Spleen (tissue), 11 donors: Measurements from ENCODE around the gene MCEMP1. TPM values are rescaled to one million over a fixed set of nuclear protein-coding genes. Genes with fewer than 3 reads are reported as not detected.

Source experiments
- DNase-seq: peaks from one replicate; pipeline ENCODE4 v3.0.0-alpha.2; 2020
- H3K27ac ChIP-seq, 8 donors: fragments of 200-600 bp; sonication (generic) in 7 of 8; 1 replicate in 4 of 8; 2 replicates in 4 of 8; pipeline versions ENCODE4 v1.5.0 to v1.8.0; 2016 to 2021; ENCODE audit warnings: inconsistent platforms in 4 of 8, mild to moderate bottlenecking in 4 of 8, moderate library complexity in 1 of 8
- H3K27me3 ChIP-seq, 7 donors: fragments of 200-600 bp; sonication (generic) in 6 of 7; replicated peaks in 1 of 7; 1 replicate in 4 of 7; 2 replicates in 3 of 7; pipeline versions ENCODE4 v1.5.0 to v1.8.0; 2016 to 2021; ENCODE audit warnings: inconsistent platforms in 3 of 7, mild to moderate bottlenecking in 1 of 7
- H3K36me3 ChIP-seq, 6 donors: fragments of 200-600 bp; sonication (generic) in 5 of 6; 1 replicate in 4 of 6; 2 replicates in 2 of 6; pipeline versions ENCODE4 v1.5.0 to v1.8.0; 2016 to 2021; ENCODE audit warnings: inconsistent platforms in 2 of 6
- H3K4me1 ChIP-seq, 6 donors: fragments of 200-600 bp; sonication (generic) in 5 of 6; 1 replicate in 3 of 6; 2 replicates in 3 of 6; pipeline versions ENCODE4 v1.5.0 to v1.8.0; 2016 to 2021; ENCODE audit warnings: inconsistent platforms in 3 of 6
- H3K4me3 ChIP-seq, 8 donors: fragments of 200-600 bp; sonication (generic) in 7 of 8; 1 replicate in 4 of 8; 2 replicates in 4 of 8; pipeline versions ENCODE4 v1.5.0 to v1.8.0; 2016 to 2021; ENCODE audit warnings: inconsistent platforms in 4 of 8, mild to moderate bottlenecking in 4 of 8, moderate library complexity in 2 of 8
- H3K9me3 ChIP-seq, 8 donors: fragments of 200-600 bp; sonication (generic) in 7 of 8; 1 replicate in 4 of 8; 2 replicates in 4 of 8; pipeline versions ENCODE4 v1.5.0 to v1.8.0; 2016 to 2021; ENCODE audit warnings: inconsistent platforms in 4 of 8
- CTCF ChIP-seq, 11 experiments: fragments of 200-600 bp in 7 of 11; fragments of 450-650 bp in 4 of 11; sonication (generic) in 4 of 11; IDR thresholded peaks in 8 of 11; conservative IDR thresholded peaks in 3 of 11; 1 replicate in 7 of 11; 2 replicates in 4 of 11; pipeline versions ENCODE4 v1.4.0 to v1.8.0; 2016 to 2021; ENCODE audit warnings: antibody characterized with exemption in 11 of 11, inconsistent platforms in 4 of 11, mild to moderate bottlenecking in 1 of 11
- POLR2A ChIP-seq, 3 donors: fragments of 450-650 bp; IDR thresholded peaks; one replicate each; pipeline ENCODE4 v1.5.1; 2017; ENCODE audit warnings: antibody characterized with exemption in 3 of 3, mild to moderate bottlenecking in 1 of 3
- POLR2AphosphoS5 ChIP-seq, 3 donors: sonication (generic); formaldehyde crosslinking; IDR thresholded peaks; one replicate each; pipeline ENCODE4 v1.5.1; 2017; ENCODE audit warnings: antibody characterized with exemption in 3 of 3
- WGBS, 5 donors: extraction: QIAGEN DNeasy Blood & Tissue Kit in 3 of 5; methylation state at CpG; one replicate each; pipeline versions ENCODE4 v1.1.5 to v1.1.7; 2013 to 2018; 5-methylcytosine and 5-hydroxymethylcytosine counted together
- intact Hi-C: fragments of 100-400 bp; cut with DNase I; formaldehyde crosslinking; loops from one replicate; pipeline ENCODE4 v1.15.0; 2023; ENCODE audit warnings: low total_unique reads
- polyA plus RNA-seq, 3 donors: library from polyadenylated mRNA; stranded (reverse); fragments of 200-250 nt; gene quantifications; one replicate each; pipeline ENCODE4 v1.2.1, GENCODE V29; 2013
- total RNA-seq, 7 donors: library from RNA; depleted of rRNA in 3 of 7; stranded (reverse); fragments of >200 nt in 3 of 7; fragmentation: NEBNext Ultra II Directional in 4 of 7; extraction: Animal tissue kit (Norgen Biotek cat#: 25700) in 4 of 7; gene quantifications; one replicate each; pipeline versions ENCODE4 v1.1.0 to v1.2.1, GENCODE V29; 2016 to 2021
- donor health status: healthy with polysubstance abuse.
- donor health status: DM: no; HTN: no; CAD: no; lungs with moderate emphysema.
- donor health status: DM: no; HTN: no; CAD: no.
- donor health status: Bipolar disorder and iron deficiency.
- donor health status: healthy.
- donor health status: DM: no; HTN: no; CAD: no.
- donor health status: DM: yes; HTN: yes; CAD: no.

MCEMP1 gene
- total and polyA plus RNA-seq, 10 donors = 3.9 to 95.6 (median 24.1) TPM

- Histone ChIP-seq H3K27me3 (no peaks in the 10 kb centered on the region), H3K4me3 (no peak overlapping the region), H3K9me3 (peaks cover 0 to 14% (median 8%) of the 10 kb centered on the region in 8 donors), H3K27ac (no peak overlapping the region), H3K4me1 (peaks cover 0 to 41% (median 16%) of the 10 kb centered on the region in 6 donors), H3K36me3 (no peaks in the 10 kb centered on the region)
- WGBS, 5 donors = 76 to 90% (median 88%) methylated on average over 6 of the region's 6 CpGs
- intact Hi-C loops = no loop called here
- TF ChIP-seq POLR2AphosphoS5 (IDR thresholded peaks at IDR 0.05) (no peak), POLR2A (IDR thresholded peaks at IDR 0.05) (no peak), CTCF (IDR thresholded peaks at IDR 0.05 in 8 of 11, conservative IDR thresholded peaks at IDR 0.05 in 3 of 11) (no peak)
- no peak for DNase-seq
Measured at GRCh38 chr19:7720351-7720750, 43.5 kb downstream of the MCEMP1 start.

- Histone ChIP-seq H3K27me3 (no peaks in the 10 kb centered on the region), H3K4me3 (no peak overlapping the region), H3K4me1 (peaks cover 0 to 36% (median 11%) of the 10 kb centered on the region in 6 donors), H3K36me3 (no peaks in the 10 kb centered on the region), H3K9me3 (peaks cover 0 to 4% (median 0%) of the 10 kb centered on the region in 8 donors), H3K27ac (no peak overlapping the region)
- DNase-seq = no peak
- WGBS, 5 donors = 46 to 72% (median 63%) methylated on average over 4 to 5 of the region's 5 CpGs
- intact Hi-C loops = no loop called here
- no peak for TF ChIP-seq CTCF (IDR thresholded peaks at IDR 0.05 in 8 of 11, conservative IDR thresholded peaks at IDR 0.05 in 3 of 11)
- no peak for TF ChIP-seq POLR2AphosphoS5 (IDR thresholded peaks at IDR 0.05)
- no peak for TF ChIP-seq POLR2A (IDR thresholded peaks at IDR 0.05)
Measured at GRCh38 chr19:7722231-7722651, 45.4 kb downstream of the MCEMP1 start.

GRCh38 chr19:7725791-7726190 lies 48.9 kb downstream of the MCEMP1 start:
- WGBS, 5 donors = 59 to 70% (median 66%) methylated on average over 2 of the region's 2 CpGs
- no peak for DNase-seq
- Histone ChIP-seq H3K27ac (no peak overlapping the region), H3K27me3 (peaks cover 4 to 34% (median 27%) of the 10 kb centered on the region in 7 donors), H3K4me1 (peaks cover 0 to 37% (median 21%) of the 10 kb centered on the region in 6 donors), H3K4me3 (no peak overlapping the region), H3K9me3 (no peaks in the 10 kb centered on the region), H3K36me3 (no peaks in the 10 kb centered on the region)
- intact Hi-C loops = no loop called here
- no peak for TF ChIP-seq POLR2AphosphoS5 (IDR thresholded peaks at IDR 0.05)
- no peak for TF ChIP-seq CTCF (IDR thresholded peaks at IDR 0.05 in 8 of 11, conservative IDR thresholded peaks at IDR 0.05 in 3 of 11)
- TF ChIP-seq POLR2A (IDR thresholded peaks at IDR 0.05) = no peak

GRCh38 chr19:7729211-7729610 lies 52.3 kb downstream of the MCEMP1 start:
- H3K4me3 ChIP-seq = peak overlapping the region in 1 of 8 donors; percentile 57

More at GRCh38 chr19:7729211-7729610, 52.3 kb downstream of the MCEMP1 start:
- Histone ChIP-seq H3K9me3 (no peaks in the 10 kb centered on the region), H3K4me1 (peaks cover 0 to 35% (median 25%) of the 10 kb centered on the region in 6 donors), H3K36me3 (no peaks in the 10 kb centered on the region), H3K27me3 (peaks cover 4 to 51% (median 31%) of the 10 kb centered on the region in 7 donors), H3K27ac (no peak overlapping the region)
- intact Hi-C loops = no loop called here
- 19 to 32% (median 22%) methylated on average over 15 to 16 of the region's 16 CpGs for WGBS, 5 donors
- TF ChIP-seq POLR2A (IDR thresholded peaks at IDR 0.05) (no peak), POLR2AphosphoS5 (IDR thresholded peaks at IDR 0.05) (no peak), CTCF (IDR thresholded peaks at IDR 0.05 in 8 of 11, conservative IDR thresholded peaks at IDR 0.05 in 3 of 11) (no peak)
- DNase-seq = no peak

Other genes starting within 250 kb of the MCEMP1 start
- gene PEX11G, start 188.1 kb upstream of the MCEMP1 start, total RNA-seq = 1 to 10 TPM; 2.3 to 9.6 (median 5.2) TPM
- gene PEX11G, start 188.1 kb upstream of the MCEMP1 start, polyA plus RNA-seq = 1 to 10 TPM; 3.4 to 7.8 (median 4.0) TPM
- 10 to 100 TPM; 22.8 to 50.5 (median 43.6) TPM for gene ZNF358, start 161.0 kb upstream of the MCEMP1 start, total RNA-seq
- gene ZNF358, start 161.0 kb upstream of the MCEMP1 start, polyA plus RNA-seq = 10 to 100 TPM; 23.8 to 44.6 (median 30.6) TPM
- 100 to 1,000 TPM in 6 of 7 donors, 10 to 100 TPM in 1; 76.9 to 166 (median 131) TPM for gene MCOLN1, start 154.5 kb upstream of the MCEMP1 start, total RNA-seq
- gene MCOLN1, start 154.5 kb upstream of the MCEMP1 start, polyA plus RNA-seq = 100 to 1,000 TPM in 1 of 3 donors, 10 to 100 TPM in 2; 25.1 to 106 (median 68.5) TPM
- 100 to 1,000 TPM; 125 to 225 (median 151) TPM for gene PNPLA6, start 141.4 kb upstream of the MCEMP1 start, total RNA-seq
- 100 to 1,000 TPM in 2 of 3 donors, 10 to 100 TPM in 1; 51.0 to 142 (median 130) TPM for gene PNPLA6, start 141.4 kb upstream of the MCEMP1 start, polyA plus RNA-seq
- 1 to 10 TPM in 3 of 7 donors, under 1 TPM in 4; 0.28 to 1.5 (median 0.85) TPM for gene CAMSAP3, start 81.2 kb upstream of the MCEMP1 start, total RNA-seq
- gene CAMSAP3, start 81.2 kb upstream of the MCEMP1 start, polyA plus RNA-seq = under 1 TPM; 0.52 to 0.77 (median 0.76) TPM
- gene XAB2, start 47.5 kb upstream of the MCEMP1 start, total RNA-seq = 10 to 100 TPM; 37.2 to 52.2 (median 41.4) TPM
- 10 to 100 TPM; 31.8 to 49.0 (median 48.3) TPM for gene XAB2, start 47.5 kb upstream of the MCEMP1 start, polyA plus RNA-seq
- gene PET100, start 47.3 kb upstream of the MCEMP1 start, total RNA-seq = 10 to 100 TPM in 6 of 7 donors, 1 to 10 TPM in 1; 8.7 to 94.5 (median 77.3) TPM
- gene PET100, start 47.3 kb upstream of the MCEMP1 start, polyA plus RNA-seq = 100 to 1,000 TPM; 111 to 130 (median 125) TPM
- gene PCP2, start 43.4 kb upstream of the MCEMP1 start, total RNA-seq = 1 to 10 TPM in 6 of 7 donors, not detected in 1; 1.5 to 2.7 (median 2.0) TPM
- 1 to 10 TPM; 2.5 to 5.9 (median 3.5) TPM for gene PCP2, start 43.4 kb upstream of the MCEMP1 start, polyA plus RNA-seq
- gene STXBP2, start 40.0 kb upstream of the MCEMP1 start, total RNA-seq = 100 to 1,000 TPM; 144 to 455 (median 185) TPM
- gene STXBP2, start 40.0 kb upstream of the MCEMP1 start, polyA plus RNA-seq = 100 to 1,000 TPM in 1 of 3 donors, 10 to 100 TPM in 2; 58.8 to 198 (median 94.4) TPM
- 10 to 100 TPM in 4 of 7 donors, 1 to 10 TPM in 3; 5.4 to 44.0 (median 12.4) TPM for gene RETN, start 8.0 kb upstream of the MCEMP1 start, total RNA-seq
- 10 to 100 TPM; 26.0 to 60.6 (median 51.1) TPM for gene RETN, start 8.0 kb upstream of the MCEMP1 start, polyA plus RNA-seq
- gene TRAPPC5, start 3.7 kb downstream of the MCEMP1 start, total RNA-seq = 10 to 100 TPM; 47.2 to 88.5 (median 77.4) TPM
- gene TRAPPC5, start 3.7 kb downstream of the MCEMP1 start, polyA plus RNA-seq = 100 to 1,000 TPM in 2 of 3 donors, 10 to 100 TPM in 1; 94.3 to 159 (median 128) TPM
- 100 to 1,000 TPM in 1 of 7 donors, 10 to 100 TPM in 6; 26.4 to 121 (median 47.0) TPM for gene FCER2, start 25.0 kb downstream of the MCEMP1 start, total RNA-seq
- gene FCER2, start 25.0 kb downstream of the MCEMP1 start, polyA plus RNA-seq = 100 to 1,000 TPM in 2 of 3 donors, 10 to 100 TPM in 1; 48.0 to 108 (median 105) TPM
- gene CLEC4G, start 55.0 kb downstream of the MCEMP1 start, total RNA-seq = 1 to 10 TPM in 3 of 7 donors, under 1 TPM in 3, not detected in 1; 0.34 to 4.0 (median 0.88) TPM
- gene CLEC4G, start 55.0 kb downstream of the MCEMP1 start, polyA plus RNA-seq = 1 to 10 TPM in 2 of 3 donors, under 1 TPM in 1; 0.50 to 1.3 (median 1.0) TPM
- 10 to 100 TPM in 2 of 7 donors, 1 to 10 TPM in 5; 1.1 to 22.2 (median 2.2) TPM for gene CD209, start 70.4 kb downstream of the MCEMP1 start, total RNA-seq
- gene CD209, start 70.4 kb downstream of the MCEMP1 start, polyA plus RNA-seq = under 1 TPM; 0.42 to 0.56 (median 0.46) TPM
- 1 to 10 TPM in 1 of 7 donors, under 1 TPM in 1, not detected in 5; 0.89 to 3.3 TPM for gene CLEC4M, start 86.2 kb downstream of the MCEMP1 start, total RNA-seq
- under 1 TPM in 2 of 3 donors, not detected in 1; 0.12 to 0.26 TPM for gene CLEC4M, start 86.2 kb downstream of the MCEMP1 start, polyA plus RNA-seq
- 10 to 100 TPM in 5 of 7 donors, 1 to 10 TPM in 2; 8.6 to 22.8 (median 13.8) TPM for gene EVI5L, start 153.1 kb downstream of the MCEMP1 start, total RNA-seq
- gene EVI5L, start 153.1 kb downstream of the MCEMP1 start, polyA plus RNA-seq = 1 to 10 TPM; 3.7 to 9.3 (median 3.7) TPM
- under 1 TPM in 4 of 7 donors, not detected in 3; 0.09 to 0.43 (median 0.21) TPM for gene PRR36, start 197.3 kb downstream of the MCEMP1 start, total RNA-seq
- gene PRR36, start 197.3 kb downstream of the MCEMP1 start, polyA plus RNA-seq = under 1 TPM; 0.02 to 0.06 (median 0.06) TPM
- under 1 TPM in 1 of 7 donors, not detected in 6; 0.37 TPM for gene LRRC8E, start 211.4 kb downstream of the MCEMP1 start, total RNA-seq
- under 1 TPM in 1 of 3 donors, not detected in 2; 0.08 TPM for gene LRRC8E, start 211.4 kb downstream of the MCEMP1 start, polyA plus RNA-seq
- 10 to 100 TPM; 19.5 to 41.3 (median 32.9) TPM for gene MAP2K7, start 226.8 kb downstream of the MCEMP1 start, total RNA-seq
- gene MAP2K7, start 226.8 kb downstream of the MCEMP1 start, polyA plus RNA-seq = 10 to 100 TPM; 12.4 to 44.3 (median 18.9) TPM
- gene TGFBR3L, start 237.7 kb downstream of the MCEMP1 start, total RNA-seq = not detected
- under 1 TPM in 1 of 3 donors, not detected in 2; 0.11 TPM for gene TGFBR3L, start 237.7 kb downstream of the MCEMP1 start, polyA plus RNA-seq
- 10 to 100 TPM; 13.8 to 23.9 (median 17.7) TPM for gene SNAPC2, start 243.2 kb downstream of the MCEMP1 start, total RNA-seq
- gene SNAPC2, start 243.2 kb downstream of the MCEMP1 start, polyA plus RNA-seq = 10 to 100 TPM; 13.1 to 23.0 (median 19.3) TPM
- gene CTXN1, start 249.0 kb downstream of the MCEMP1 start, total RNA-seq = 1 to 10 TPM; 1.2 to 4.4 (median 2.1) TPM
- under 1 TPM; 0.11 to 0.96 (median 0.64) TPM for gene CTXN1, start 249.0 kb downstream of the MCEMP1 start, polyA plus RNA-seq